ENCODE measurements around the gene GZF1.

DNA sequence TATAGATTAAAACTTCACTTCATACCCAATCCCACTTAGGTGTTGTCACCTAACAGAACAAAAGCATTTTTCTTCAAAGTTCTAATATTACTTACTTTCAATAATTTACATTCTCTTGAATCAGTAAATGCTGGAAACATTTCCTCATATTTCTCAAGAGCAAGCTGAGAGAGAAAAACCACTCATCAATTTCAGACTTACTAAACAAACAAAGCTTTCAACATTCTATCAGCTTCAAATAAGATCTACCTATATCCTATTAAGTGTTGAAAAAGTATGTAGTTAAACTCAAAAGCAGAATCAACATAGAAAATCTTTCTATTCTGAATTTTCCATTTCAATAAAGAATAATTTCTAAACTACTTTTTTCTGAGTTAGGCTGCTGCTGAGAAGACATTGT is 17.8 kb downstream of the GZF1 start:
- TF ChIP-seq, protein P1, sequence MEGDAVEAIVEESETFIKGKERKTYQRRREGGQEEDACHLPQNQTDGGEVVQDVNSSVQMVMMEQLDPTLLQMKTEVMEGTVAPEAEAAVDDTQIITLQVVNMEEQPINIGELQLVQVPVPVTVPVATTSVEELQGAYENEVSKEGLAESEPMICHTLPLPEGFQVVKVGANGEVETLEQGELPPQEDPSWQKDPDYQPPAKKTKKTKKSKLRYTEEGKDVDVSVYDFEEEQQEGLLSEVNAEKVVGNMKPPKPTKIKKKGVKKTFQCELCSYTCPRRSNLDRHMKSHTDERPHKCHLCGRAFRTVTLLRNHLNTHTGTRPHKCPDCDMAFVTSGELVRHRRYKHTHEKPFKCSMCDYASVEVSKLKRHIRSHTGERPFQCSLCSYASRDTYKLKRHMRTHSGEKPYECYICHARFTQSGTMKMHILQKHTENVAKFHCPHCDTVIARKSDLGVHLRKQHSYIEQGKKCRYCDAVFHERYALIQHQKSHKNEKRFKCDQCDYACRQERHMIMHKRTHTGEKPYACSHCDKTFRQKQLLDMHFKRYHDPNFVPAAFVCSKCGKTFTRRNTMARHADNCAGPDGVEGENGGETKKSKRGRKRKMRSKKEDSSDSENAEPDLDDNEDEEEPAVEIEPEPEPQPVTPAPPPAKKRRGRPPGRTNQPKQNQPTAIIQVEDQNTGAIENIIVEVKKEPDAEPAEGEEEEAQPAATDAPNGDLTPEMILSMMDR (IDR thresholded peaks at IDR 0.05) = no peak
- TF ChIP-seq POLR2A (IDR thresholded peaks at IDR 0.05) (no peak), EP300 (IDR thresholded peaks at IDR 0.05; ENCODE audit: low read depth) (no peak)

Measured in transverse colon (tissue), 3 donors.